HCT116 (cell line): Measurements from ENCODE around the gene TMEM184A. TPM values are rescaled to one million over a fixed set of nuclear protein-coding genes. Genes with fewer than 3 reads are reported as not detected.

Experiments used
- ATAC-seq: fragments of 200-7000 bp; cut with Tn5 transposase; 2 replicates; pipeline ENCODE4 v1.9.1; 2020; ENCODE audit warnings: mild to moderate bottlenecking, moderate library complexity
- BruUV-seq: library from RNA; stranded (reverse); fragments of 400-500 nt; replicated peaks from 2 replicates; lab custom pipeline; 2021; lab: Mats Ljungman, UMichigan
- CTCF ChIA-PET: fragments of 300-600 bp; sonication (Branson Sonifier 250); formaldehyde crosslinking; loops from one replicate; lab custom pipeline; 2021; ENCODE audit warnings: antibody characterized with exemption; lab: Charles Lee
- POLR2A ChIA-PET: fragments of 300-600, 350-600 bp; sonication (Branson Sonifier 250); formaldehyde crosslinking; loops from one replicate; lab custom pipeline; 2021; ENCODE audit warnings: antibody characterized with exemption; lab: Charles Lee
- RAD21 ChIA-PET, 2 experiments: fragments of 300-600 bp; sonication (Branson Sonifier 250); formaldehyde crosslinking; loops; one replicate each; lab custom pipeline; 2023; ENCODE audit warnings: low total read pairs in 2 of 2; ENCODE audit not compliant: uncharacterized antibody in 2 of 2, unreplicated experiment in 2 of 2, low non-redundant PET in 1 of 2; lab: Charles Lee
- DNase-seq: peaks from one replicate; pipeline ENCODE4 v3.0.0-alpha.2; 2010; ENCODE audit warnings: low read depth, low spot score
- H2AFZ ChIP-seq: fragments of 200-600 bp; shearing (Covaris generic), sonication (generic); 2 replicates; pipeline ENCODE4 v1.6.1; 2017; ENCODE audit warnings: low read depth, mixed run types, mixed read lengths, antibody characterized with exemption, low read length; ENCODE audit not compliant: poor library complexity, severe bottlenecking
- H3K27ac ChIP-seq: 2 replicates; pipeline ENCODE4 v1.5.1; 2012; ENCODE audit warnings: low read depth, low read length
- H3K27me3 ChIP-seq: fragments of 200-600 bp; sonication (generic); 2 replicates; pipeline ENCODE4 v1.6.1; 2016; ENCODE audit warnings: mixed run types, low read length, mixed read lengths; ENCODE audit not compliant: insufficient read depth
- H3K36me3 ChIP-seq, 2 experiments: fragments of 200-500 bp in 1 of 2; fragments of 200-600 bp in 1 of 2; sonication (Bioruptor generic) in 1 of 2; sonication (generic) in 1 of 2; 2 replicates each; pipeline versions ENCODE4 v1.5.1 to v1.6.1; 2014 to 2016; ENCODE audit warnings: low read length in 2 of 2, inconsistent platforms in 1 of 2, mixed read lengths in 1 of 2, mixed run types in 1 of 2; ENCODE audit not compliant: insufficient read depth in 2 of 2, control insufficient read depth in 1 of 2
- H3K4me1 ChIP-seq, 2 experiments: fragments of 200-600 bp in 1 of 2; sonication (generic) in 1 of 2; 2 replicates each; pipeline versions ENCODE4 v1.5.1 to v1.6.1; 2012 to 2017; ENCODE audit warnings: low read length in 2 of 2, inconsistent platforms in 1 of 2, mild to moderate bottlenecking in 1 of 2, mixed read lengths in 1 of 2, mixed run types in 1 of 2, moderate library complexity in 1 of 2; ENCODE audit not compliant: insufficient read depth in 2 of 2, control insufficient read depth in 1 of 2
- H3K4me2 ChIP-seq: fragments of 200-600 bp; sonication (generic); 2 replicates; pipeline ENCODE4 v1.6.1; 2017; ENCODE audit warnings: mixed run types, low read length, mixed read lengths
- H3K4me3 ChIP-seq, 2 experiments: fragments of 200-600 bp in 1 of 2; sonication (generic) in 1 of 2; replicated peaks in 1 of 2; 2 replicates each; pipeline ENCODE4 v1.5.1; 2011 to 2016; ENCODE audit warnings: low read length in 2 of 2, control low read depth in 1 of 2, low read depth in 1 of 2, mild to moderate bottlenecking in 1 of 2, mixed read lengths in 1 of 2, mixed run types in 1 of 2
- H3K79me2 ChIP-seq: fragments of 200-600 bp; sonication (generic); 2 replicates; pipeline ENCODE4 v1.6.1; 2017; ENCODE audit warnings: mild to moderate bottlenecking, mixed run types, low read length, moderate library complexity, mixed read lengths; ENCODE audit not compliant: insufficient read depth
- H3K9ac ChIP-seq: fragments of 200-600 bp; sonication (generic); 2 replicates; pipeline ENCODE4 v1.6.1; 2016; ENCODE audit warnings: low read length, mixed read lengths
- H3K9me2 ChIP-seq: fragments of 200-600 bp; sonication (generic), shearing (Covaris generic); 2 replicates; pipeline ENCODE4 v1.6.1; 2017; ENCODE audit warnings: mixed run types, mild to moderate bottlenecking, moderate library complexity; ENCODE audit not compliant: insufficient read depth
- H3K9me3 ChIP-seq, 2 experiments: fragments of 200-500 bp in 1 of 2; fragments of 200-600 bp in 1 of 2; sonication (Bioruptor generic) in 1 of 2; sonication (generic) in 1 of 2; 2 replicates each; pipeline ENCODE4 v1.6.1; 2014 to 2017; ENCODE audit warnings: low read length in 2 of 2, mixed read lengths in 2 of 2, inconsistent platforms in 1 of 2, low read depth in 1 of 2, mild to moderate bottlenecking in 1 of 2, mixed run types in 1 of 2, moderate library complexity in 1 of 2; ENCODE audit not compliant: control insufficient read depth in 1 of 2, insufficient read depth in 1 of 2
- H4K20me1 ChIP-seq: fragments of 200-600 bp; sonication (generic), shearing (Covaris generic); 2 replicates; pipeline ENCODE4 v1.6.1; 2017; ENCODE audit warnings: mixed run types, mild to moderate bottlenecking, moderate library complexity; ENCODE audit not compliant: insufficient read depth
- CBX3 ChIP-seq: IDR thresholded peaks from 2 replicates; pipeline ENCODE4 v1.6.1; 2012; ENCODE audit warnings: low read depth
- CEBPB ChIP-seq: IDR thresholded peaks from 2 replicates; pipeline ENCODE4 v1.6.1; 2012; ENCODE audit warnings: low read depth
- CTCF ChIP-seq, 3 experiments: fragments of 200-600 bp in 1 of 3; sonication (generic) in 1 of 3; IDR thresholded peaks in 2 of 3; conservative IDR thresholded peaks in 1 of 3; 2 replicates each; pipeline ENCODE4 v1.5.1; 2012 to 2017; ENCODE audit warnings: low read depth in 2 of 3, low read length in 2 of 3, antibody characterized with exemption in 1 of 3, borderline replicate concordance in 1 of 3, control low read depth in 1 of 3, mild to moderate bottlenecking in 1 of 3, mixed read lengths in 1 of 3, mixed run types in 1 of 3, moderate library complexity in 1 of 3; ENCODE audit not compliant: insufficient read depth in 1 of 3
- EGR1 ChIP-seq: IDR thresholded peaks from 2 replicates; pipeline ENCODE4 v1.6.1; 2012; ENCODE audit warnings: low read depth
- ELF1 ChIP-seq: IDR thresholded peaks from 2 replicates; pipeline ENCODE4 v1.6.1; 2012; ENCODE audit warnings: low read depth, borderline replicate concordance
- EZH2 ChIP-seq: fragments of 200-600 bp; sonication (generic); IDR thresholded peaks from 2 replicates; pipeline ENCODE4 v1.6.1; 2017; ENCODE audit warnings: antibody characterized with exemption, mixed run types
- EZH2phosphoT487 ChIP-seq: fragments of 200-600 bp; IDR thresholded peaks from 2 replicates; pipeline ENCODE4 v1.6.1; 2018; ENCODE audit warnings: antibody characterized with exemption, borderline replicate concordance
- FOSL1 ChIP-seq: IDR thresholded peaks from 2 replicates; pipeline ENCODE4 v1.6.1; 2012; ENCODE audit warnings: low read depth
- JUND ChIP-seq: IDR thresholded peaks from 2 replicates; pipeline ENCODE4 v1.6.1; 2012
- POLR2A ChIP-seq: IDR thresholded peaks from 2 replicates; pipeline ENCODE4 v1.7.0; 2011; ENCODE audit warnings: borderline replicate concordance; ENCODE audit not compliant: insufficient read depth, insufficient read length; ENCODE audit errors: extremely low read depth
- POLR2AphosphoS5 ChIP-seq: IDR thresholded peaks from 2 replicates; pipeline ENCODE4 v1.6.1; 2011; ENCODE audit warnings: mild to moderate bottlenecking, low read depth, low read length, moderate library complexity
- SRF ChIP-seq: IDR thresholded peaks from 2 replicates; pipeline ENCODE4 v1.6.1; 2012; ENCODE audit warnings: low read depth
- TCF7L2 ChIP-seq: IDR thresholded peaks from 2 replicates; pipeline ENCODE4 v1.7.0; 2011; ENCODE audit warnings: borderline replicate concordance, inconsistent platforms; ENCODE audit not compliant: insufficient read depth, insufficient read length; ENCODE audit errors: extremely low read depth
- YY1 ChIP-seq: IDR thresholded peaks from 2 replicates; pipeline ENCODE4 v1.6.1; 2011; ENCODE audit warnings: low read length, low read depth, moderate library complexity, mild to moderate bottlenecking; ENCODE audit not compliant: insufficient replicate concordance; ENCODE audit errors: extremely low read depth
- ZFX ChIP-seq: fragments of 450-650 bp; IDR thresholded peaks from 2 replicates; pipeline ENCODE4 v1.6.1; 2017
- ZNF274 ChIP-seq: fragments of 200-500 bp; sonication (Bioruptor generic); IDR thresholded peaks from 2 replicates; pipeline ENCODE4 v1.6.1; 2014; ENCODE audit warnings: mild to moderate bottlenecking, low read depth, low read length, inconsistent platforms
- intact Hi-C: fragments of 100-400 bp; cut with micrococcal nuclease; formaldehyde crosslinking; loops from 2 replicates; pipeline ENCODE4 v1.10.0; 2022
- total RNA-seq: library from RNA; stranded (reverse); gene quantifications from one replicate; pipeline ENCODE4 v1.2.1, GENCODE V29; 2021; ENCODE audit not compliant: unreplicated experiment
- TF ChIP-seq, protein P1 (sequence below): IDR thresholded peaks from 2 replicates; pipeline ENCODE4 v1.6.1; 2012

The TMEM184A gene
- total RNA-seq, 1 experiment from 2014 or later, result 34.8 TPM

DNA sequence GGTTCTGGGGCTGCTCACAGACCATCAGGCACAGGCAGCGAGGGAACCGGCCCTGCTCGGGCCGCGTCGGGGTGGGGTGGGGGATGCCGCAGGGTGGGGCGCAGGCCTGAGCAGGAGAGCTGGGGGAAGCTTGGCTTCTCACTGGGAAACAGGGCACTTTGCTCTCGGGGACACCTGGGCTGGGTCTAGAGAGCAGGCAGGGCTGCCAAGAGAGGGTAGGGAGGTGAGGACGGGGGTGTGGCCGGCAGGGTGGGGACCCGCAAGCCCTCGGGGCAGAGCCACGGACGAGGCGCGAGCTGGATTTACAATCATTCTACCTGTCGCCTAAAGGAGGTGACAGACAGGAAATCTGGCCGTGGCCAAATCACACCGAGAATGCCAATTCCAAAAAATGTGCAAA, 62.9 kb downstream of the TMEM184A start:
- TF ChIP-seq POLR2AphosphoS5, result no peak
- no peak for TF ChIP-seq SRF
- TF ChIP-seq CBX3, result no peak
- no peak for TF ChIP-seq EGR1
- TF ChIP-seq CEBPB, result no peak
- no peak for TF ChIP-seq EZH2
- TF ChIP-seq ELF1, result no peak
- no peak for TF ChIP-seq EZH2phosphoT487
- no peak for TF ChIP-seq FOSL1
- no peak for TF ChIP-seq POLR2A
- no peak for TF ChIP-seq TCF7L2
- TF ChIP-seq ZNF274, result no peak
- TF ChIP-seq JUND, result no peak
- TF ChIP-seq, protein P1, sequence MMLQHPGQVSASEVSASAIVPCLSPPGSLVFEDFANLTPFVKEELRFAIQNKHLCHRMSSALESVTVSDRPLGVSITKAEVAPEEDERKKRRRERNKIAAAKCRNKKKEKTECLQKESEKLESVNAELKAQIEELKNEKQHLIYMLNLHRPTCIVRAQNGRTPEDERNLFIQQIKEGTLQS, result no peak
- no peak for TF ChIP-seq YY1
- TF ChIP-seq CTCF (IDR thresholded peaks at IDR 0.05 in 2 of 3, conservative IDR thresholded peaks at IDR 0.05 in 1 of 3; ENCODE audit: borderline replicate concordance in 1 of 3, insufficient read depth in 1 of 3, low read depth in 2 of 3, low read length in 2 of 3), result no peak
- no peak for TF ChIP-seq ZFX
- intact Hi-C loops, result no loop called here
- Histone ChIP-seq H3K9me2 (no peaks in the 10 kb centered on the region), H3K27me3 (no peaks in the 10 kb centered on the region), H3K36me3 (peaks cover 23 to 27% of the 10 kb centered on the region in 2 experiments; a peak in 3 of 4 replicates), H3K4me2 (no peak overlapping the region), H2AFZ (no peak overlapping the region), H4K20me1 (no peaks in the 10 kb centered on the region), H3K79me2 (no peaks in the 10 kb centered on the region; the same call in 1 of the 2 replicates), H3K9me3 (no peaks in the 10 kb centered on the region), H3K27ac (no peak overlapping the region), H3K4me3 (no peak overlapping the region), H3K9ac (no peak overlapping the region), H3K4me1 (no peaks in the 10 kb centered on the region)
- BruUV-seq, result no TSS peak
- DNase-seq, result no peak
- CTCF ChIA-PET, result no interaction called here
- POLR2A ChIA-PET, result no interaction called here
- ATAC-seq, result no peak
- RAD21 ChIA-PET, result no interaction called here
